CD4-positive, alpha-beta T cell (primary cell): ENCODE measurements around the gene ANGEL1. TPM values are rescaled to one million over a fixed set of nuclear protein-coding genes. Genes with fewer than 3 reads are reported as not detected.

Experiments
- ATAC-seq: fragments of 200-7000 bp; cut with Tn5 transposase; one replicate; pipeline ENCODE4 v1.10.0; 2022; ENCODE audit warnings: mild to moderate bottlenecking; ENCODE audit not compliant: poor library complexity
- CTCF ChIA-PET: fragments of 350-600 bp; sonication (Branson Sonifier 250); formaldehyde crosslinking; loops from one replicate; lab custom pipeline; 2021; ENCODE audit warnings: antibody characterized with exemption, inconsistent platforms; lab: Charles Lee
- POLR2A ChIA-PET: fragments of 350-600 bp; sonication (Branson Sonifier 250); formaldehyde crosslinking; loops from one replicate; lab custom pipeline; 2021; ENCODE audit warnings: antibody characterized with exemption, inconsistent platforms; lab: Charles Lee
- DNase-seq, 14 experiments: peaks; one replicate each; pipeline ENCODE4 v3.0.0-alpha.2; 2013 to 2020; ENCODE audit warnings: mixed read lengths in 2 of 14
- H3K27ac ChIP-seq, 2 donors: one replicate each; pipeline versions ENCODE4 v1.5.1 to v1.7.0; 2013; ENCODE audit warnings: low read length in 2 of 2, low read depth in 1 of 2, mild to moderate bottlenecking in 1 of 2
- H3K27me3 ChIP-seq, 2 experiments: 1 replicate in 1 of 2; 2 replicates in 1 of 2; pipeline versions ENCODE4 v1.6.1 to v1.7.0; 2013; ENCODE audit warnings: low read length in 2 of 2, control low read depth in 1 of 2, mild to moderate bottlenecking in 1 of 2, moderate library complexity in 1 of 2; ENCODE audit not compliant: insufficient read depth in 2 of 2, control insufficient read depth in 1 of 2
- H3K36me3 ChIP-seq: one replicate; pipeline ENCODE4 v1.6.1; 2013; ENCODE audit warnings: low read length, control low read depth; ENCODE audit not compliant: insufficient read depth
- H3K4me1 ChIP-seq: one replicate; pipeline ENCODE4 v1.6.1; 2013; ENCODE audit warnings: low read length, control low read depth; ENCODE audit not compliant: insufficient read depth
- H3K4me3 ChIP-seq: one replicate; pipeline ENCODE4 v1.5.1; 2013; ENCODE audit warnings: mild to moderate bottlenecking, low read length, moderate library complexity
- H3K9me3 ChIP-seq, 2 experiments: 1 replicate in 1 of 2; 2 replicates in 1 of 2; pipeline versions ENCODE4 v1.6.1 to v1.7.0; 2013; ENCODE audit warnings: low read length in 2 of 2, mild to moderate bottlenecking in 2 of 2, control low read depth in 1 of 2, moderate library complexity in 1 of 2; ENCODE audit not compliant: control insufficient read depth in 1 of 2, insufficient read depth in 1 of 2
- H3K27ac Mint-ChIP-seq: one replicate; pipeline ENCODE4 v1.8.0; 2020; ENCODE audit warnings: mixed read lengths
- H3K27me3 Mint-ChIP-seq: one replicate; pipeline ENCODE4 v1.8.0; 2021; ENCODE audit warnings: mixed read lengths
- H3K36me3 Mint-ChIP-seq: one replicate; pipeline ENCODE4 v1.8.0; 2021; ENCODE audit warnings: low read depth, mixed read lengths
- H3K4me1 Mint-ChIP-seq: one replicate; pipeline ENCODE4 v1.8.0; 2021; ENCODE audit warnings: low read depth, mixed read lengths
- H3K4me3 Mint-ChIP-seq: one replicate; pipeline ENCODE4 v1.8.0; 2020; ENCODE audit warnings: mild to moderate bottlenecking, mixed read lengths
- H3K9me3 Mint-ChIP-seq: one replicate; pipeline ENCODE4 v1.8.0; 2020; ENCODE audit warnings: mixed read lengths
- intact Hi-C, 2 experiments: fragments of 100-400 bp; cut with DNase I in 1 of 2; cut with micrococcal nuclease in 1 of 2; formaldehyde crosslinking; loops; one replicate each; pipeline versions ENCODE4 v1.15.1 to v1.9.0; 2023 to 2025; cut with DNase I, micrococcal nuclease
- total RNA-seq, 174 experiments: library from RNA in 2 of 174; stranded (reverse) in 2 of 174; gene quantifications; one replicate each; pipeline ENCODE4 v1.2.3 and lab custom pipeline; 2021 to 2026
- TF ChIP-seq, protein P1 (sequence below): fragments of 200-600 bp; IDR thresholded peaks from one replicate; pipeline ENCODE4 v1.8.0; 2022; ENCODE audit warnings: antibody characterized with exemption, mild to moderate bottlenecking

The ANGEL1 gene
- total RNA-seq, 2 experiments from 2014 or later: 10.1 to 10.4 TPM

DNA sequence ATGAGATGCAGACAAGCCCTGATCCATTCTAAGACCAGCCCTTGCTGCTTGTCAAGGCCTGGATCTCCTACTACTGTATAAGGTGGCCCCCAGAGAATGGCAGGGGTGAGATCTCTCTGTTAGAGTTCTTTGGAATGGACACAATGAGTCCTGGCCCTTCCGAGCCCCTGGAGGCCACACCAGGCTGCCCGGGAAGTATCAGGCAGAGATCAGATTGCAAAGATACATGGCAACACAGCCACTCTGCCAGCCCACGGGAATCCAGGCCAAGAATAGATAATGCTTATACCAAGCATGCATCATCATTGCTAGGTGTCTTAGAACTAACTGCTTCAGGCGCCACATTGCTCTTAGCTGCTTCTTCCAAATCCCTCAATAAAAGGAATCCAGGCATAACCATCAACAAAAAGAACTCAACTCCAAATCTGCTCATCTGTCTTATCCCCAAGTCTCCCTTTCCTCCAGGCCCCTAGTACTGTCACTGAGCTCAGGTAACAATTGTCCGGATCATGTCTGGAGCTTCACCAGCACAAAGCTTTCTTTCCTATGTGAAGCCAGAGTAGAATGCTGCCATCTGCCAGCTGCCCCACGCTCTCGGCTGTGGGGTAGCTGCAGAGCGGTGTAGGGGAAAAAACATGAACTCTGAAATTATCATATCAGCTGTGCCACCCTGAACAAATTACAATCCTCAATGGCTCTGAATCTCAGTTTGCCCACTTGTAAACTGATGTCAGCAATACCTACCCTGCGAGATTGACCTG lies 56.9 kb downstream of the ANGEL1 start:
- CTCF ChIA-PET: no interaction called here
- peaks cover 6% of the 10 kb centered on the region for H3K4me1 ChIP-seq
- POLR2A ChIA-PET: no interaction called here
- no peaks in the 10 kb centered on the region for H3K36me3 Mint-ChIP-seq
- no peaks in the 10 kb centered on the region for H3K36me3 ChIP-seq
- H3K27ac ChIP-seq: no peak overlapping the region
- H3K27me3 ChIP-seq: peaks cover 0 to 3% of the 10 kb centered on the region in 2 experiments
- no peak for DNase-seq
- H3K27me3 Mint-ChIP-seq: peaks cover 27% of the 10 kb centered on the region
- H3K4me1 Mint-ChIP-seq: peaks cover 7% of the 10 kb centered on the region
- H3K27ac Mint-ChIP-seq: no peak overlapping the region
- no peaks in the 10 kb centered on the region for H3K9me3 Mint-ChIP-seq
- no peak overlapping the region for H3K4me3 Mint-ChIP-seq
- no peak overlapping the region for H3K4me3 ChIP-seq
- intact Hi-C loops: no loop called here
- H3K9me3 ChIP-seq: no peaks in the 10 kb centered on the region
- TF ChIP-seq, protein P1, sequence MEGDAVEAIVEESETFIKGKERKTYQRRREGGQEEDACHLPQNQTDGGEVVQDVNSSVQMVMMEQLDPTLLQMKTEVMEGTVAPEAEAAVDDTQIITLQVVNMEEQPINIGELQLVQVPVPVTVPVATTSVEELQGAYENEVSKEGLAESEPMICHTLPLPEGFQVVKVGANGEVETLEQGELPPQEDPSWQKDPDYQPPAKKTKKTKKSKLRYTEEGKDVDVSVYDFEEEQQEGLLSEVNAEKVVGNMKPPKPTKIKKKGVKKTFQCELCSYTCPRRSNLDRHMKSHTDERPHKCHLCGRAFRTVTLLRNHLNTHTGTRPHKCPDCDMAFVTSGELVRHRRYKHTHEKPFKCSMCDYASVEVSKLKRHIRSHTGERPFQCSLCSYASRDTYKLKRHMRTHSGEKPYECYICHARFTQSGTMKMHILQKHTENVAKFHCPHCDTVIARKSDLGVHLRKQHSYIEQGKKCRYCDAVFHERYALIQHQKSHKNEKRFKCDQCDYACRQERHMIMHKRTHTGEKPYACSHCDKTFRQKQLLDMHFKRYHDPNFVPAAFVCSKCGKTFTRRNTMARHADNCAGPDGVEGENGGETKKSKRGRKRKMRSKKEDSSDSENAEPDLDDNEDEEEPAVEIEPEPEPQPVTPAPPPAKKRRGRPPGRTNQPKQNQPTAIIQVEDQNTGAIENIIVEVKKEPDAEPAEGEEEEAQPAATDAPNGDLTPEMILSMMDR: no peak
- no peak for ATAC-seq

DNA sequence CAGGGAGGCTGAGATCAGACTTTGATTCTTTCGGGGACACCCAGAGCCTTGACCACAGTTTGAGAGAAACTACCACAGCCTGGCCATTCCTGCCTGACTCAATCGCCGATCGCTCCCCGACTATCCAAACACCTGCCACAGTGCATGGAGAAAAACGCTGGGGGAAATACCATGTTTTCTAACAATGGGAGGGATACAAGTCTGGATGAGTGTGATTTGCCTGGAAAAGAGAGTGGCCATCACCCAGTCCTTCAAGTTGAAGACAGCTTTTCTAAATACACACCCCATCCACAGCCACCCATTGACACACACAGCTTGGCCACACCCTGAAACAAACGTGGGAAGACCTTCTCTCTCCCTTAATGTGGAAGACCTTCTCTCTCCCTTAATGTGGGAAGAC lies 58.1 kb downstream of the ANGEL1 start:
- TF ChIP-seq, protein P1: no peak
- H3K4me3 Mint-ChIP-seq: no peak overlapping the region
- peaks cover 16% of the 10 kb centered on the region for H3K27me3 Mint-ChIP-seq
- H3K36me3 Mint-ChIP-seq: no peaks in the 10 kb centered on the region
- Histone ChIP-seq H3K27me3 (no peaks in the 10 kb centered on the region), H3K27ac (no peak overlapping the region), H3K4me3 (no peak overlapping the region), H3K9me3 (no peaks in the 10 kb centered on the region), H3K36me3 (no peaks in the 10 kb centered on the region), H3K4me1 (no peaks in the 10 kb centered on the region)
- DNase-seq: no peak
- intact Hi-C loops: no loop called here
- H3K4me1 Mint-ChIP-seq: no peaks in the 10 kb centered on the region
- CTCF ChIA-PET: no interaction called here
- H3K27ac Mint-ChIP-seq: no peak overlapping the region
- no peak for ATAC-seq
- POLR2A ChIA-PET: no interaction called here
- no peaks in the 10 kb centered on the region for H3K9me3 Mint-ChIP-seq

DNA sequence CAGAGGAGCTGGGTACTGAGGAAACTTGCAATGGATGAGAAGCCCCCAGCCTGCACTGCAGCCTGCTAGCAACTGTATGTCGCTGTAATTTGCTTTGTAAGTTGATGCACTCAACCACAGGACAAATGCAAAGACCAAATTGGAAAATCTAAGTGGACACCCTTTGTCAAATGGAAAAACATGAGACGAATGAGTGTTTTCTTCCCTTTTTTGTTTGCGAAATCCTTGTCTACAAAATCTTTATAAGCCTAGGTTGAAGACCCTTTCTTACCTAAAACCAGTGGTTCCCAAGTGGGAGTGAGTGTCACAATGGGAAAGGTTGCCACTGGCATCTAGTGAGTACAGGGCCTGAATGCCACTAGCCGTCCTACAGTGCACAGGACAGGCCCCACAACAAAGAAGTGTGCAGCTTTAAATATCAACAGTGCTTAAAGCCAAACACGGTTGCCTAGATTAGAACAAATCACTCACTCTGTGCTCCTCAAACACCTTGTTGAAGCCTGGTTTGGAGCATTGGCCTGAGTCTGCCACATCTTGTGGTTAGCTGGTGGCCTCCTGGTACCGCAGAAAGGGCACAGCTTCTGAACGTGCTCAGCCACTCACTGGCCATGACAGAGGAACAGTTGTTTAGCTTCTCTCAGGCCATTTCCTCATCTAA lies 59.0 kb downstream of the ANGEL1 start:
- H3K9me3 Mint-ChIP-seq: no peaks in the 10 kb centered on the region
- no peaks in the 10 kb centered on the region for H3K4me1 Mint-ChIP-seq
- H3K27ac ChIP-seq: no peak overlapping the region
- H3K36me3 ChIP-seq: no peaks in the 10 kb centered on the region
- H3K36me3 Mint-ChIP-seq: no peaks in the 10 kb centered on the region
- H3K27ac Mint-ChIP-seq: no peak overlapping the region
- POLR2A ChIA-PET: no interaction called here
- DNase-seq (no peak), ATAC-seq (no peak)
- H3K27me3 Mint-ChIP-seq: peaks cover 8% of the 10 kb centered on the region
- H3K27me3 ChIP-seq: no peaks in the 10 kb centered on the region
- CTCF ChIA-PET: no interaction called here
- H3K4me1 ChIP-seq: no peaks in the 10 kb centered on the region
- TF ChIP-seq, protein P1: no peak
- no peak overlapping the region for H3K4me3 Mint-ChIP-seq
- no peaks in the 10 kb centered on the region for H3K9me3 ChIP-seq
- no peak overlapping the region for H3K4me3 ChIP-seq
- intact Hi-C loops: no loop called here
